Hypothalamus (tissue), 51 donors: ENCODE data around the gene NMNAT2.
"Not testable (repeated sequence)": the region's sequence is repeated elsewhere in the genome, so short reads cannot be mapped to it uniquely, and the experiment has no call there.

Experiments
- DNase-seq, 51 donors: peaks; one replicate each; lab custom pipeline; 2025; lab: John Stamatoyannopoulos, UW

Gene NMNAT2

DNA sequence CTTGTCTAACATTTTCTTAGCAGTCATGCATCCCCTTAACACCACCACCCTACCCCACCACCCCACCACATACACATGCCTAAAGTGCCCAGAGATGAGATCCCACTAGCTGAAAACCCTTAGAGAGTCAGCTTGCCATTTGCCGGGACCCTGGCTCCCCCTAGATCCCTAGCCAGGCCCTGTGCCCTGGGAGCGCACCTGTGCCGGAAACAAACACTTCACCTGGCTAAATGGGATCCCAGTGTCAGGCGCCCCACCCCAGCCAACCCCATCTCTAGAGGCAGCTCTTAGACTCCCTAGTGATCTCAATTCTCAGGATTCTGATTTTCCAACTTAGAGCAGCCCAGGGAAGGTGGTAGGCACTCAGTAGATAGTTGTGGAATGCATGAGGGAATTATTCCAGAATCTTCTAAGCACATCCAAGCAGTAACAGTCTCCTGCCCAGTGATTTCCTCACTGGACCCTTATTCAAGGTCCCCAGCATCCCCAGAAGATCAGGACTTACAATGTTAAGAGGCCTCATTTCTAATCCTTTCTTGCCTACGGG is 126.9 kb downstream of the NMNAT2 start:
- no peak for DNase-seq

DNA sequence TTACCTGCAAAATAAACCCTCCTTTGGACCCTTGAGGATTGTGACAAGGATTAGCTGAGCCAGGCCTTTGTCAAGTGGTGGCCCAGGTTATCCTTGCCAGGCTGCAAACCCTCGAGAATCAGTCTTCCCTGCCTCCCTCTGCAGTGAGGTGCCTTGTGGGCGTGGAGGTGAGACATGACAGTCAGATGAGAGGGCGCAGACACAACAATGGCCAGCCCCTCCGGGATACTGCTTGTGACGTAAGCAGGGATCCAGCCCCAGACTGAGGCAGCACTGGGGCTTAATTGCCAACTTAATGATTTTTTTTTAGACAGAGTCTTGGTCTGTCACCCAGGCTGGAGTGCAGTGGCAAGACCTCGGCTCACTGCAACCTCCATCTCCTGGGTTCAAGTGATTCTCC is 127.6 kb downstream of the NMNAT2 start:
- DNase-seq: no peak

DNA sequence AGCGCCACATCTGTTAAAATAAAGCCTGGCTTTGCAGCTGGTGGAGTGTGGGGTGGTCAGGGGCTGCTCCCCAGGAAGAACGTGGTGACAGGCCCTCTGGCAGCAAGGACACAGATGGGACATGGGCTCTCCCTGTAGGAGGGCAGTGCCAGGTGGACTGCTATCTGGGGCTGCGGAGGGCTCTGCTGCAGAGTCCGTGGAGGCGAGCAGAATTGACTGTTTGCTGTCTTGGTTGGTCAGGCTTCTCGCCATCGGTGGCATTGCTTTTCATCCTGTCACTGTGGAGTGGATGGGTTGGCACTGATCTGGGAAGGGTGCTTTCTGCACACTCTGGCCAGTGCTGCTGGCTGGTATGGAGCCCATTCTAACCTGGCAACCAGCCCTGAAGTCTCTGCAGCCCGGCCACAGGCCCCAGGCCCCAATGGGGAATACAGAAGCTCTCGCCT is 129.1 kb downstream of the NMNAT2 start:
- peak in 9 of 51 donors; percentile 7 to 36 (median 11) for DNase-seq

DNA sequence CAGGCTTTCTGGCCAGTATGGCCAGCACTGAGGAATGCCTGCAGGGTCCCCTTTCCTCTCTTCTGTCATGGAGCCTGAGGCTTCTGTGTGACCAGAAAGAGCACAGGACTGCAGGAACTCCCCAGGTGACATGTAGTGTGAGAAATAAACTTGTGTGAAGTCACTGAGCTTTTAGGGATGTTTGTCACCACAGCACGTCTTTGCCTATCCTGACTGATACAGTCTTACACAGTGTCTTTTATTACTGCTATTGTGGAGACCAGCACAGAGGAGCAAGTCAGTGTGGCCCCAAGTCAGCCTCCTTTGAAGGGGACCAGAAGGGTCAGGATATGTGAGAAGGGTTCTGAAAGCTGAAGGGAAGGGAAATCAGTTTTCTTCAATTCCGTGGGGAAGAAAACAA is 129.6 kb downstream of the NMNAT2 start:
- no peak for DNase-seq

DNA sequence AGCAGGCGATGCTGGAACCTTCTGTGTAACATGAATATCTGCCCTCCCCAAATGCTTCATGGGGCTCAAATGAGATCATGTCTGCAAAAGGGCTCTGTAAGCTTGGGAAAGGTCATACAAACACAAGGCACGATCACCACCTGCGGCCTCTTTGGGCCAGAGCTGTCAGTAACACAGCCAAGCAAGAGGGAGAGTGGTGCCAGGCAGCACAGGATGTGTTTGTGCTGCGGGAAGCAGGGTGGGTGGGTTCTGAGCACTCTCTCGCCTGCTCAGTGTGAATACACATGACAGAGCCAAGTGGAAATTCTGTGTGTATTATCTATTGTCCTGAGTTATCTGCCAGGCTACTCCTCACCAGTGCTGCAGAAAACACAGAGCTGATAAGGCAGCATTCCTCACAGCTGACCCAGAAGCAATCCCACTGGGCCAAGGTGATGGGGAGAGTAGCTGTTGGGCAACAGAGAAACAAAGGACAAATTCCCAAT is 130.9 kb downstream of the NMNAT2 start:
- peak in 11 of 51 donors; percentile 5 to 54 (median 15) for DNase-seq

DNA sequence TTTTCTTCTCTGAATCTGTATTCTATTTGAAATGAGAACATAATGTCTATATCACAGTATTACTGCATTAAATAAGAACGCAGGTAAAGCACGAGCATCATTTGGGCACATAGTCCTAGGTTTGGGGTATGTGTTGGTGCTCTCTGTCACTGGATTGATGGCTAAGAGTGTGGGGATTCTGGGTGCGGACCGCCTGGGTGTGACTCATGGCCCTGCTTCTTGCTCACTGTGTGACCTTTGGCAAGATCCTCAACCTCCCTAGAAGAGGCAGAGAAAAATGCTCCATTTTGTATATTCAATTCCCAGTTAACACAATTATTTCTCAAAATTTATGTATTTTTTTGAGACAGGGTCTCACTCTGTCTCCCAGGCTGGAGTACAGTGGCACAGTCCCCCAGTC is 132.4 kb downstream of the NMNAT2 start:
- DNase-seq: no peak

DNA sequence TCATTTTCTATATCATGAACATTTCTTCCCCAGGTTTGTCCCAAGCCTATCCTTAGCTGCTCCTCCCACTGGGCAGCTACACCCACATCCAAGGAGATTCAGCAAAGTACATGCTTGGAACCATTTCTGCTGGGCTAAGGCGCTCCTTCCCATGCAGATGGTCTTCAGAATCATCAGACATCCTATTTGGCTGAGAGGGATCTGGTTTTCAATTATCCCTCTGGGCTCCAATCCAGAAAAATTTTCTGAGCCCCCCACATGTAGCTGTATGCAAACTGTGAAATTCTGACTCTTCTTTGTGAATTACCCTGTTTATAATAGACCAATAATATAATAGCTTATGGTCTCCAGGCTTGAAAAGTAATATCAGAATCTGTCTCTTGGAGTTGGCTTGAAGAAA is 132.9 kb downstream of the NMNAT2 start:
- no peak for DNase-seq

DNA sequence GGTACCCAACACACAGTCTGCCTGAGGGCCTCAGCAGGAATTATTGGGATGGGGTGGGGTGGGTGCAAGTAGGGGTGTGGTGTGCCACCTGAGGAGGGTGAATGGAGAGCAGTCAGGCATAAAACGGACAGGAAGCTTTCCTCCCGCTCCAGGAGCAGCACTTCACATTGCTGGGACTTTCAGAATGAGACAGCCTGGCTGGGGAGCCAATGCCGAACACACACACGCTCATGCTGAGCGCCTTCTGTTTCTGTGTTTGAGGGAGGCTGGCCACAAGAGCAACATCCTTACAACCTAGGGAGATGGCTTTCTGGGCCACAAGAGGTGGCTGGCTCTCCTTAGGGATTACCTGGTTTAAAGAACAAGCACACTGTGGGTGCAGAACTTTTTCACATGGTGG is 134.1 kb downstream of the NMNAT2 start:
- no peak for DNase-seq

DNA sequence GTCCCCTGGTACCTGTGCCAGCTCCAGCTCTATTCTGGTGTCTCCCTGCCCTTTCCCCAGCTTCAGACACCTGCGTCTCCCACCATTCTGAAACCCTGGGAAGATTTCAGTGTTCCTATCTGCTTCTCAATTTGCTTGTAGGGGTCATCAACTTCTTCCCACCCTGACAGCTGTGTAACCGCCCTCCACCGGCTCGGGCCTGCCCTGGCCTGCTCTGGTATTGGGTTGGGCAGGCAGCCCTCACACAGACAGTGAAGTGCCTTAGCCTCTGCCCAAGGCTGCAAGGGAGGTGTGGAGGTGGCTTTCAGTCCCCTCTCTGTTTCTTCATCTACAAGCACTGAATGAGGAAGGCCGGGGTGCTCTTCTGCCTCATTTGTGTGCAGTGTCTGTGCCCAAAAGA is 134.9 kb downstream of the NMNAT2 start:
- no peak for DNase-seq

DNA sequence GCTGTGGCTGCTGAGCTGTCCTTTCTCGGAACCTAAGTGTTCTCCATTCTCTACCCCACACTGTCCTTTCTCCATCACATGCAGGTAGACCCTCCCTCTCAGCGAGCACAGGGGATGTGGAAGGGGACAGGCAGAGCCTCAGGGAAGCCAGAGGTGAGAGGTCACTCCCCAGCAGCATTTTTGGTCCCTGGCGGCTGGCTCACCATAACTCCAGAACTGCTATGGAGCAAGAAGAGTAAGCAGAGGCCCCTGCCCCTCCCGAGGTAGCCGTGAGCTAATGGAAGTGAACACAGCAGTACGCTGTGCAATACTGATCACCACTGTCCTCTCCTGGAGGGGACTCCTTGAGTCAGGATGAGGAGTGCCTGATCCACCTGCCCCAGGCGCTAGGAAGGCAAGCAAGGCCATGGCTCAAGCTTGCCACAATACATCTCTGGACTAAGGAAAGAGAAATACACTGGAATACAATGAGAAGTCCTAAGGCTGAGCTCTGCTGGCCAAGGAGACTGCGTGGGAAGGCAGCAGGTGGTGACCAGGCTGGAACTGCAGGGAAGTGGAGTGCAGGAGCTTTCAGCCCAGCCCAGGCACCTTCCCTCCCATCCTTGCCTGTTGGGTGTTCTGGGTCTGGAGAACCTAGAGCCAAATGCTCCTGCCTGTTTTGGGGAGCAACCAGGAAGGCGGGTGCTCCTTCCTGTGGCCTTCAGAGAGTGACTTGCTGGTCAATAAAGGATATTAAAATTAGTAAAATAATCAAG is 135.9 kb downstream of the NMNAT2 start:
- peak in 1 of 51 donors; percentile 11 for DNase-seq

DNA sequence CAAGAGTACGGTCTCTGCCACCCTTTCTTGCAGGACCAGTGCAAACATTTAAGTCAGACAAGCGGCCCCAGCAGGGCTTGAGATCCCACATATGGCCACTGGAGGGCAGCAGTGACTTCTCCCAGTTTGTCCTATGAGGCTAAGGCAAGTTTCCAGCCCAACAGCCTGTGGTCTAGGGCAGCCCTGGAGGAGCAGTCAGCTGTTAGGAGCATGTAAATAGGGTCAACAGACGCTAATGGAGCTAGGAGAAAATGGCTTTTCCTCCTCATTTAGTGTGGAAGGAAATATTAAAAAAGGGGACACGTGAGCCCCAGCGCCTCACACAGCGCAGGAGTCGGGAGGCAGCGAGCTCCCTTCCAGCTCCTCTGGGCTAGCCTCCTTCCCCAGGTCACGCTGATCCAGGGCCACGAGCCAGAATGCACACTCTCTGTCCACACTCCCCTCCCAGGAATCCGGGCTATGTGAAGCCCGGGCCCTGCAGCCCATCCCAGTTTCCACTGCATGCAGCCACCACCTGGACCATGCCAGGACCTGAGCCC is 136.6 kb downstream of the NMNAT2 start:
- peak; percentile 11 to 91 (median 70) for DNase-seq

DNA sequence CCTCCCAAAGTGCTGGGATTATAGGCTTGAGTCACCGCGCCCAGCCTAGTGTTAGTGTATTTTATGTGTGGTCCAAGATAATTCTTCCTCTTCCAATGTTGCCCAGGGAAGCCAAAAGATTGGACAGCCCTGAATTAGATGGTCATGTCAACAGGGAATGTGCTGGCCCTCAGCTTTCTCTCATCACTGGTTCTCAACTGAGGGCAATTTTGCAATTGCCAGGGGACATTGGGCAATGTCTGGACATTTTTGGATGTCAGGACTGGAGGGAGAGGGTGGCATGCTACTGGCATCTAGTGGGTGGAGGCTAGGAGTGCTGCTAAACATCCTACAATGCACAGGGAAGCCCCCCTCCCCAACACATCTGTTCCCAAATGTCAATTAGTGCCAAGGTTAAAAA is 137.1 kb downstream of the NMNAT2 start:
- no peak for DNase-seq

DNA sequence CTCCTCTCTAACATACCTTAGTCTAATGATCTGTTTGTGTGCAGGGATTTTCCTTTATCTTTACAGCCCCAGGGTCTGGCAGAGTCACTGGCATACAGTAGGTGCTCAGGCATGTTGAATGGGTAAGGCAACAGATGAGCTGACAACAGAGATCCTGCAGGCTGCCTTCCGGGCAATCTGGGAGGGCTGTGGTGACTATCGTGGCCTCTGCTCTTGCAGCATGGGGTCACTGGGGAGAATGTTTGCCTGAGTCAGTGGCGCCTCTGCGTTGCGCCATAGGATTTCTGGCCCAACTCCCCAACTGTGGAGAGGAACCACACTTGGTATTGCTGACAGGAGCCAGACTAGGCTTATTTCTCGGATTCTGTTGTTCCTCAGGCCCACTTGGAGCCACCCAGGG is 138.3 kb downstream of the NMNAT2 start:
- no peak for DNase-seq

DNA sequence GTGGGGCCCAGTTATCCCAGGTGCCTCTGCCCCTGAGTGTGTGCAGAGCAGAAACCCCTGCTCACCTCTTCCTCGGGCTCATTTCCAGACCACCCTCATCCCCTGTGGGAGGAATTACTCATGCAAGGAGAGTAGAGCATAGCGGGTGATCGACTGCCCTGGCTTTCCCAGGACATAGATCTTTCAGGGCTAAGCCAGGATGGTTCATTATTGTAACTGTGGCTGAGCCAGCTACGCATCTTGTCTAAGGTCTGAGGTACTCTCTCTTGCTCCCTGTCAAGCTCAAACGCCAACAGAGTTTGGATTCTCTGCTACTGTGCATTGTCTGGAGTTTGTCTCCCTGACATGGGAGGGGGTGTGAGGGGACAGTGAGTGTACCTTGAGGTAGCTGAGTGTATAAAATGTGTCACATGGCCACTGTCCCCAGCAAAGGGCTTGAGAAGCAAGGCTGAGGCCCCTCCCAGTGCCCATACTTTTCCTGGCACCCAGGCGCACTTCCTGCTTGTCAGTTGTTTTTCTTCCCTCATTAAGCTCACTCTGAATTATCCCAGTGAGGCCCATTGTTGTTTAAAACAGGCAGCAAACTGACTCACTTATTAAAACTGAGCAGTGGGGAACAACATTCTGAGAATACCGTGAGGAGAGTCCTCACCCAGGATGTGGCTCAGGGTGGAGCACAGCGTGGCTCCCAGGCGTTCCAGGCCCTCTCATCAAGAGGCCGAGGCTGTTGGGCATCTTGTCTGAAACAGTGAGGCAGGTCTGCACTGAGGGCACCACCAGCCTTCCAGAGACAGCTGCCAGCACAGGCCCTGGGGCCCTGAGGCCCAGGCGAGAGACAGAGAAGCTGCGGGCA is 139.2 kb downstream of the NMNAT2 start:
- DNase-seq: no peak

DNA sequence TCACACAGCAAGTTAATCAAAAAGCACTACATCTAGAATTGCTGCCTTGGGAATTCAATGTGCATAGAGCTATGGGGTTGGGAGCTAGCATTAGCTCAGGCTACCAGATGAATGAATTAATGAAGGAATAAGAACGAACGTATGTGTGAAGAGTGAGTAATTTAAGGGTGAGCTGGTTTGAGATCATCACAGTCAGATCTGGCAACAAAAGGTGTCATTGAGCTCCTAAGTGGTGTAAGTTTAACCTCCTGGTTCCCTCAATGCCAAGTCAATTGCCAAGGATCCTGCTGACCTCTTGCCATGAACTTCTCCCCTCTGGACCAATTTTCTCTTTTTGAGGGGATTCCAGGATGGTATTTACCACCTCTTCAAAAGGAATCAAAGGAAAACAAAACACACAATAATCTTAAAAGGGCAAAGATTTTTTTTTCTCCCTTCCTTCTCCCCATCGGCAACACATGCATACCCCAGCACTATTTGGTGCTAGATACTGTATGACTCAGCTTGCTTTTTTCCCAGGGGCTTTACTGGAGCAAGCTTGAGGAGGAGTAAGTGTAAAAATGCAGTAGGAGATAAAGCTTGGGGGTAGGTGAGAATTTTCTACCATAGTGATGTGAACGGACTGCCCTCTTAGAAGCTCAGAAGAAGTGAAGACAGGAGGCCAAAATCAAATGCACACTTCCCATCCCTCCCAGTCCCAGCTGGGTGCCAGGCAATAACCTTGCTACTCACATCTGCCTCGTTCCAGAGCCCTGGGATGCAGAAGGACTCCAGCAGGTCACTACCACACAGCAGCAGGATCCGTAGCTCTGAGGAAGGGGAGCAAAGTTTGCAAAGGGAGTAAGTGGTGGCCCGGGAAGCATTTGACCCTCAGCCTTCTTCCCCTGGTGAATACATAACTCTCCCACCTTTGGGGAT is 140.1 kb downstream of the NMNAT2 start:
- no peak for DNase-seq

DNA sequence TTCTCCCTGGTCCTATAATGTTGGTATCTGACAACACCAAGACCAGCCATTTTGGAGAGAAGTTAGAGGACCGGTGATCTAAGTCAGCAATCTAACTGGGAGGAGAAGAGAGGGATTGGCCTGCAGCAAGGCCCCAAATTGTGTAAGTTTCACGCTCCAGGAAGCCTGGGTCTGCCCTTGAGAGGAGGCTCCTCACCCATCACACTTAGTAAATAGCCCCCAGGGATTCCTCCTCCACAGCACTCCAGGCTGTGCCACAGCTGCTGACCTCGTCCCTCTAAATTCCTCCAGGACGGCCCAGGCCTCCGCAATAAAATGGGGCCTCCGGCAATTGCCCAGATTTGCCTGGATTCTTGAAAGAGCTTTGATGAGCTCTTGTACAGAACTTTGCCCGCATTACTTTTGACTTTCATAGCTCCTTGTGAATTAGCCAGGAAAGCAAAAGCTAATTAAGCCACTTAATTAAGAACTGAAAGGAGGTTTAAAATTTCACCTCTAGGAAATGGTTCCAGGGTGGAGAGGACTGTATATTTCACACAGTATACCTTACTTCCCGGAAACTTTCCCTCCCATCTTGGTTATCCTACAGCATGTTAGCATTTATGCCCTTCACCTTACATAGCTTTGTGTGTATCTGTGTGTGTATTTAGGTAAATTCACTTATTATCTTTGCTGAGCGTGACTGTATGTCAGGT is 141.6 kb downstream of the NMNAT2 start:
- DNase-seq: no peak

DNA sequence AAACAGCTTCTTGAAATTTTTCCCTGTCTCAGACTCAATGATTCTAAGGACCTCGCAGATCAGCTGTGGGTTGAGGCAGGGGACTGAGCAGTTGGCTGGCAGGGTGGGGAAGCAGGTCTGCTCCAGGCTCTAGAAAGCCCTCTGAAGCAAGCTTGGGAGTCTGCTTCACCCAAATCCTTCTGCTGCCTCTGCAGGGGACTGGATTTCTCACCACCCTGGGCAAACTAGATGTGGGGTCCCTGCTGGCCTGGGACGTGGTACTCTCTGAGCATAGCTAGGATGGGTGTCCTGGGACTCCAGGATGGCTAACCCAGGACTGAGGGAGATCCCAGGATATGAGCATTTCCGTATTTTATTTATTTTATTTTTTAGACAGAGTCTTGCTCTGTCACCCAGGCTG is 142.9 kb downstream of the NMNAT2 start:
- no peak for DNase-seq

DNA sequence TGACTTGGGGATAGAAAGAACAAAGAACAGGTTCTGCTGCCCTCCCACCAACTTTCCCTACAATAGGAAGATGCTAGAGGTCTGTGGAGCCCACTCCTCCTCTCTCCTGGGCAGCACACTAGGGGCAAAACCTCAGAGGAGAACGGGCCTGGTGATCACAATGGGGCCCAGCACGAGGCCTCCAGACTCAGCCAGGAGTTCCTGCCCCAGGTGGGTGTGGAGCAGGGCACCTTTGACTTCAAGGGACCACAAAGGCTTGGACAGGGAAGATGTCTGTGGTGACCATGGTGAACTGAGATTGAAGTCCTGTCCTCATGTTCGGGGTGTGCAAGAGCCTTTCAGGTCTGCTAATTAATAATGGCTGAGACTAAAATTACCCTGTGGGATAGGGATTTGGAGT is 143.3 kb downstream of the NMNAT2 start:
- no peak for DNase-seq

DNA sequence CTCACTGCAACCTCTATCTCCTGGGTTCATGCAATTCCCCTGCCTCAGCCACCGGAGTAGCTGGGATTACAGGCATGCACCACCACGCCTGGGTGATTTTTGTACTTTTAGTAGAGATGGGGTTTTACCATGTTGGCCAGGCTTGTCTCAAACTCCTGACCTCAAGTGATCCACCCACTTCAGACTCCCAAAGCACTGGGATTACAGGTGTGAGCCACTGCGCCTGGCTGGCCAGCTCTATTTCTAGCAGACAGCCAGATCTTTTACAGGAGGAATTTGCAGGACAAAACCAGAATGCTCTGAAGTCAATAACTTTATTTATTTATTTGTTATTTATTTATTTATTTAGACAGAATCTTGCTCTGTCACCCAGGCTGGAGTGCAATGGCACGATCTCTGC is 144.2 kb downstream of the NMNAT2 start:
- not testable (repeated sequence) for DNase-seq

DNA sequence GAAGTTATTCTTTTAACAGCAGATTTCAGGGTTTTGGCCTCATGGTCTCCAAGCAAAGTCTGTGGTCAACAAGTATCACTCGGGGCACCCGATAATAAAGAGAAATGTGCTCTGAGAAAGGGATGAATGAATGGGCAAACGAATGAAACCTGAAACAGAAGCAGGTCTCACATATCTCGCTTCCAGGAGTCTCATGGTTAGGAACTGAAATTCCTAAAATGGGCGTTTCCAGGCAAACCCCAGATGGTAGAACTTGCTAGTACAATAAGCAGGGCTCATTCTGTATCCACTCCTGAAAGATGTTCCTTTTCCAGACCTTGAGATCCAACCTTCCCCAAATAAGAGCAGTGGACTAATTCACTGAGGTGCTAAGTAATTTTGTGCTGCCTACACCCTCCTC is 144.9 kb downstream of the NMNAT2 start:
- no peak for DNase-seq
